ENCODE data around the gene CRYBB2. TPM values are rescaled to one million over a fixed set of nuclear protein-coding genes. Genes with fewer than 3 reads are reported as not detected.

CRYBB2 gene
- total RNA-seq (not detected), total RNA-seq (0 to 0.26 (median 0.04) reads per million in 29 experiments)
- 0.18 TPM for total RNA-seq (2013)

GRCh38 chr22:25219211-25219689 is at the start of gene CRYBB2:
Gene CRYBB2, plus strand, starts transcription at chr22:25219639. Its CDS starts 1,791 bp downstream, at chr22:25221430.
- Mint-ChIP-seq H3K36me3 (no peaks in the 10 kb centered on the region), H3K4me3 (no peak within 1 kb of the TSS), H3K4me1 (no peaks in the 10 kb centered on the region), H3K27me3 (peaks cover 25 to 32% of the 10 kb centered on the region in 2 donors), H3K27ac (no peak within 1 kb of the TSS), H3K9me3 (peaks cover 0 to 1% (median 0%) of the 10 kb centered on the region in 3 donors)
- peaks cover 2 to 24% of the 10 kb centered on the region in 2 experiments for H3K27me3 ChIP-seq (replicated peaks in 1 of 2; ENCODE audit: control insufficient read depth in 2 of 2, extremely low read depth in 1 of 2, insufficient read depth in 2 of 2, low read length in 1 of 2)
- no peak within 1 kb of the TSS for H3K4me3 ChIP-seq (ENCODE audit: control insufficient read depth in 1 of 2, extremely low read depth in 1 of 2, low read length in 1 of 2)
- DNase-seq, result no peak
- no peak within 1 kb of the TSS for H3K27ac ChIP-seq (ENCODE audit: low read length)
- no peak for ATAC-seq (replicated peaks in 1 of 4)
- ChIA-PET POLR2A (no interaction called here), CTCF (no interaction called here)
- H3K9me3 ChIP-seq, result no peaks in the 10 kb centered on the region
- WGBS (ENCODE audit: insufficient coverage), result 90% methylated on average over 15 of the region's 19 CpGs
- no peaks in the 10 kb centered on the region for H3K4me1 ChIP-seq (ENCODE audit: control insufficient read depth in 1 of 2, extremely low read depth in 1 of 2, insufficient read depth in 2 of 2, low read length in 2 of 2)
- no peaks in the 10 kb centered on the region for H3K36me3 ChIP-seq (ENCODE audit: control insufficient read depth in 2 of 2, extremely low read depth in 1 of 2, insufficient read depth in 1 of 2, low read length in 1 of 2)

GRCh38 chr22:25170426-25170980 is 48.9 kb upstream of the CRYBB2 start:
- no peak overlapping the region for H3K27ac Mint-ChIP-seq
- CTCF ChIA-PET, result interaction anchor here in 1 of 2 donors (0.5 kb wide), 1 partner anchor 154 kb away, joined by 6 read pairs; no protein-coding TSS in a partner anchor
- no peaks in the 10 kb centered on the region for H3K4me1 ChIP-seq (ENCODE audit: control insufficient read depth in 1 of 2, extremely low read depth in 1 of 2, insufficient read depth in 2 of 2, low read length in 2 of 2)

GRCh38 chr22:25172153-25172552 is 47.3 kb upstream of the CRYBB2 start:
- no peaks in the 10 kb centered on the region for H3K9me3 ChIP-seq
- ChIA-PET POLR2A (no interaction called here), CTCF (no interaction called here)
- WGBS (ENCODE audit: insufficient coverage), result 58% methylated on average over 4 of the region's 5 CpGs
- H3K27ac ChIP-seq (ENCODE audit: low read length), result no peak overlapping the region
- no peaks in the 10 kb centered on the region for H3K27me3 Mint-ChIP-seq
- H3K27ac Mint-ChIP-seq, result no peak overlapping the region
- H3K9me3 Mint-ChIP-seq, result no peaks in the 10 kb centered on the region
- no peak overlapping the region for H3K4me3 ChIP-seq (ENCODE audit: control insufficient read depth in 1 of 2, extremely low read depth in 1 of 2, low read length in 1 of 2)
- H3K4me1 Mint-ChIP-seq, result peaks cover 0 to 7% (median 0%) of the 10 kb centered on the region in 3 donors
- H3K4me3 Mint-ChIP-seq, result no peak overlapping the region
- peaks cover 3 to 25% of the 10 kb centered on the region in 2 donors for H3K36me3 ChIP-seq (ENCODE audit: control insufficient read depth in 2 of 2, extremely low read depth in 1 of 2, insufficient read depth in 1 of 2, low read length in 1 of 2)
- no peaks in the 10 kb centered on the region for H3K27me3 ChIP-seq (replicated peaks in 1 of 2; ENCODE audit: control insufficient read depth in 2 of 2, extremely low read depth in 1 of 2, insufficient read depth in 2 of 2, low read length in 1 of 2)
- H3K4me1 ChIP-seq (ENCODE audit: control insufficient read depth in 1 of 2, extremely low read depth in 1 of 2, insufficient read depth in 2 of 2, low read length in 2 of 2), result no peaks in the 10 kb centered on the region
- DNase-seq (peak in 24 of 35 experiments; percentile 2 to 51 (median 15)), ATAC-seq (replicated peaks in 1 of 4) (peak; percentile 50 to 66 (median 52))
- H3K36me3 Mint-ChIP-seq, result peaks cover 21% of the 10 kb centered on the region

More at GRCh38 chr22:25170426-25170980, 48.9 kb upstream of the CRYBB2 start:
- Histone ChIP-seq H3K27ac (ENCODE audit: low read length) (no peak overlapping the region), H3K27me3 (replicated peaks in 1 of 2; ENCODE audit: control insufficient read depth in 2 of 2, extremely low read depth in 1 of 2, insufficient read depth in 2 of 2, low read length in 1 of 2) (no peaks in the 10 kb centered on the region), H3K4me3 (ENCODE audit: control insufficient read depth in 1 of 2, extremely low read depth in 1 of 2, low read length in 1 of 2) (no peak overlapping the region), H3K9me3 (no peaks in the 10 kb centered on the region), H3K36me3 (ENCODE audit: control insufficient read depth in 2 of 2, extremely low read depth in 1 of 2, insufficient read depth in 1 of 2, low read length in 1 of 2) (peaks cover 0 to 16% of the 10 kb centered on the region in 2 donors)
- peaks cover 0 to 7% (median 0%) of the 10 kb centered on the region in 3 donors for H3K4me1 Mint-ChIP-seq
- DNase-seq, result no peak
- H3K36me3 Mint-ChIP-seq, result peaks cover 13% of the 10 kb centered on the region
- ATAC-seq (replicated peaks in 1 of 4), result no peak
- H3K9me3 Mint-ChIP-seq, result no peaks in the 10 kb centered on the region
- 90% methylated on average over 9 of the region's 16 CpGs for WGBS (ENCODE audit: insufficient coverage)
- H3K27me3 Mint-ChIP-seq, result no peaks in the 10 kb centered on the region
- no peak overlapping the region for H3K4me3 Mint-ChIP-seq
- POLR2A ChIA-PET, result no interaction called here

- no peaks in the 10 kb centered on the region for H3K27me3 Mint-ChIP-seq
- DNase-seq (no peak), ATAC-seq (replicated peaks in 1 of 4) (no peak)
- ChIA-PET CTCF (no interaction called here), POLR2A (no interaction called here)
- H3K4me3 Mint-ChIP-seq, result no peak overlapping the region
- Histone ChIP-seq H3K27ac (ENCODE audit: low read length) (no peak overlapping the region), H3K36me3 (ENCODE audit: control insufficient read depth in 2 of 2, extremely low read depth in 1 of 2, insufficient read depth in 1 of 2, low read length in 1 of 2) (peaks cover 3 to 27% of the 10 kb centered on the region in 2 donors), H3K27me3 (replicated peaks in 1 of 2; ENCODE audit: control insufficient read depth in 2 of 2, extremely low read depth in 1 of 2, insufficient read depth in 2 of 2, low read length in 1 of 2) (no peaks in the 10 kb centered on the region), H3K9me3 (no peaks in the 10 kb centered on the region), H3K4me1 (ENCODE audit: control insufficient read depth in 1 of 2, extremely low read depth in 1 of 2, insufficient read depth in 2 of 2, low read length in 2 of 2) (no peaks in the 10 kb centered on the region), H3K4me3 (ENCODE audit: control insufficient read depth in 1 of 2, extremely low read depth in 1 of 2, low read length in 1 of 2) (no peak overlapping the region)
- H3K4me1 Mint-ChIP-seq, result no peaks in the 10 kb centered on the region
- WGBS (ENCODE audit: insufficient coverage), result 88% methylated on average over 10 of the region's 13 CpGs
- peaks cover 0 to under 1% (median under 1%) of the 10 kb centered on the region in 3 donors for H3K9me3 Mint-ChIP-seq
- H3K27ac Mint-ChIP-seq, result no peak overlapping the region
- peaks cover 22% of the 10 kb centered on the region for H3K36me3 Mint-ChIP-seq
Measured at GRCh38 chr22:25174156-25174887, 45.1 kb upstream of the CRYBB2 start.

- no peak overlapping the region for H3K27ac Mint-ChIP-seq
- H3K27me3 ChIP-seq (replicated peaks in 1 of 2; ENCODE audit: control insufficient read depth in 2 of 2, extremely low read depth in 1 of 2, insufficient read depth in 2 of 2, low read length in 1 of 2), result no peaks in the 10 kb centered on the region
- H3K36me3 Mint-ChIP-seq, result peaks cover 28% of the 10 kb centered on the region
Measured at GRCh38 chr22:25174888-25175411, 44.5 kb upstream of the CRYBB2 start.

GRCh38 chr22:25176175-25176574 is 43.3 kb upstream of the CRYBB2 start:
- Histone ChIP-seq H3K36me3 (ENCODE audit: control insufficient read depth in 2 of 2, extremely low read depth in 1 of 2, insufficient read depth in 1 of 2, low read length in 1 of 2) (peaks cover 6 to 27% of the 10 kb centered on the region in 2 donors), H3K27me3 (replicated peaks in 1 of 2; ENCODE audit: control insufficient read depth in 2 of 2, extremely low read depth in 1 of 2, insufficient read depth in 2 of 2, low read length in 1 of 2) (no peaks in the 10 kb centered on the region), H3K9me3 (no peaks in the 10 kb centered on the region), H3K4me3 (ENCODE audit: control insufficient read depth in 1 of 2, extremely low read depth in 1 of 2, low read length in 1 of 2) (no peak overlapping the region), H3K27ac (ENCODE audit: low read length) (no peak overlapping the region), H3K4me1 (ENCODE audit: control insufficient read depth in 1 of 2, extremely low read depth in 1 of 2, insufficient read depth in 2 of 2, low read length in 2 of 2) (no peaks in the 10 kb centered on the region)
- ATAC-seq (replicated peaks in 1 of 4) (no peak), DNase-seq (no peak)
- Mint-ChIP-seq H3K36me3 (peaks cover 23% of the 10 kb centered on the region), H3K9me3 (peaks cover 4 to 8% (median 7%) of the 10 kb centered on the region in 3 donors), H3K4me1 (no peaks in the 10 kb centered on the region), H3K27me3 (no peaks in the 10 kb centered on the region), H3K27ac (no peak overlapping the region), H3K4me3 (no peak overlapping the region)
- ChIA-PET POLR2A (no interaction called here), CTCF (no interaction called here)
- WGBS (ENCODE audit: insufficient coverage), result 100% methylated on average over 1 of the region's 6 CpGs

More at GRCh38 chr22:25174888-25175411, 44.5 kb upstream of the CRYBB2 start:
- Mint-ChIP-seq H3K9me3 (peaks cover 4 to 7% (median 7%) of the 10 kb centered on the region in 3 donors), H3K27me3 (no peaks in the 10 kb centered on the region), H3K4me3 (no peak overlapping the region), H3K4me1 (no peaks in the 10 kb centered on the region)
- Histone ChIP-seq H3K9me3 (no peaks in the 10 kb centered on the region), H3K36me3 (ENCODE audit: control insufficient read depth in 2 of 2, extremely low read depth in 1 of 2, insufficient read depth in 1 of 2, low read length in 1 of 2) (peaks cover 4 to 27% of the 10 kb centered on the region in 2 donors), H3K4me3 (ENCODE audit: control insufficient read depth in 1 of 2, extremely low read depth in 1 of 2, low read length in 1 of 2) (no peak overlapping the region), H3K27ac (ENCODE audit: low read length) (no peak overlapping the region), H3K4me1 (ENCODE audit: control insufficient read depth in 1 of 2, extremely low read depth in 1 of 2, insufficient read depth in 2 of 2, low read length in 2 of 2) (no peaks in the 10 kb centered on the region)
- no peak for ATAC-seq (replicated peaks in 1 of 4)
- no peak for DNase-seq
- CTCF ChIA-PET, result no interaction called here
- 71% methylated on average over 3 of the region's 6 CpGs for WGBS (ENCODE audit: insufficient coverage)
- POLR2A ChIA-PET, result no interaction called here
